WERI-Rb-1 (cell line): ENCODE data around the gene UTP14C.

Source experiments
- DNase-seq: peaks from one replicate; pipeline ENCODE4 v3.0.0-alpha.2; 2020
- H3K27ac ChIP-seq: fragments of 250-450 bp; sonication (Bioruptor Pico); 2 replicates; pipeline ENCODE4 v1.5.1; 2020; ENCODE audit warnings: mild to moderate bottlenecking, moderate library complexity
- H3K27me3 ChIP-seq: fragments of 250-450 bp; sonication (Bioruptor Pico); 2 replicates; pipeline ENCODE4 v1.5.1; 2021; ENCODE audit warnings: mild to moderate bottlenecking, low read depth, moderate library complexity; ENCODE audit not compliant: insufficient read depth, severe bottlenecking
- H3K36me3 ChIP-seq: fragments of 250-450 bp; sonication (Bioruptor Pico); 2 replicates; pipeline ENCODE4 v1.5.1; 2020; ENCODE audit warnings: mild to moderate bottlenecking, moderate library complexity
- H3K4me3 ChIP-seq: 2 replicates; pipeline ENCODE4 v1.5.1; 2011; ENCODE audit warnings: low read depth, mild to moderate bottlenecking, control low read depth, low read length
- H3K9me3 ChIP-seq: fragments of 250-450 bp; sonication (Bioruptor Pico); 2 replicates; pipeline ENCODE4 v1.5.1; 2021; ENCODE audit warnings: mild to moderate bottlenecking, moderate library complexity; ENCODE audit not compliant: severe bottlenecking
- TF ChIP-seq, protein P1 (sequence below): IDR thresholded peaks from 2 replicates; pipeline ENCODE4 v1.5.1; 2011; ENCODE audit warnings: low read depth, mild to moderate bottlenecking, control low read depth, inconsistent platforms, low read length

UTP14C gene

GRCh38 chr13:52024481-52024880 is at the start of gene UTP14C:
TSS of gene UTP14C (plus strand) at chr13:52024691. CDS start at chr13:52028805, 4,114 bp downstream.
- Histone ChIP-seq H3K4me3 (no peak within 1 kb of the TSS), H3K36me3 (peaks cover 2% of the 10 kb centered on the region), H3K27ac (no peak within 1 kb of the TSS), H3K9me3 (no peaks in the 10 kb centered on the region), H3K27me3 (no peaks in the 10 kb centered on the region)
- TF ChIP-seq, protein P1, sequence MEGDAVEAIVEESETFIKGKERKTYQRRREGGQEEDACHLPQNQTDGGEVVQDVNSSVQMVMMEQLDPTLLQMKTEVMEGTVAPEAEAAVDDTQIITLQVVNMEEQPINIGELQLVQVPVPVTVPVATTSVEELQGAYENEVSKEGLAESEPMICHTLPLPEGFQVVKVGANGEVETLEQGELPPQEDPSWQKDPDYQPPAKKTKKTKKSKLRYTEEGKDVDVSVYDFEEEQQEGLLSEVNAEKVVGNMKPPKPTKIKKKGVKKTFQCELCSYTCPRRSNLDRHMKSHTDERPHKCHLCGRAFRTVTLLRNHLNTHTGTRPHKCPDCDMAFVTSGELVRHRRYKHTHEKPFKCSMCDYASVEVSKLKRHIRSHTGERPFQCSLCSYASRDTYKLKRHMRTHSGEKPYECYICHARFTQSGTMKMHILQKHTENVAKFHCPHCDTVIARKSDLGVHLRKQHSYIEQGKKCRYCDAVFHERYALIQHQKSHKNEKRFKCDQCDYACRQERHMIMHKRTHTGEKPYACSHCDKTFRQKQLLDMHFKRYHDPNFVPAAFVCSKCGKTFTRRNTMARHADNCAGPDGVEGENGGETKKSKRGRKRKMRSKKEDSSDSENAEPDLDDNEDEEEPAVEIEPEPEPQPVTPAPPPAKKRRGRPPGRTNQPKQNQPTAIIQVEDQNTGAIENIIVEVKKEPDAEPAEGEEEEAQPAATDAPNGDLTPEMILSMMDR = no peak
- no peak for DNase-seq

DNA sequence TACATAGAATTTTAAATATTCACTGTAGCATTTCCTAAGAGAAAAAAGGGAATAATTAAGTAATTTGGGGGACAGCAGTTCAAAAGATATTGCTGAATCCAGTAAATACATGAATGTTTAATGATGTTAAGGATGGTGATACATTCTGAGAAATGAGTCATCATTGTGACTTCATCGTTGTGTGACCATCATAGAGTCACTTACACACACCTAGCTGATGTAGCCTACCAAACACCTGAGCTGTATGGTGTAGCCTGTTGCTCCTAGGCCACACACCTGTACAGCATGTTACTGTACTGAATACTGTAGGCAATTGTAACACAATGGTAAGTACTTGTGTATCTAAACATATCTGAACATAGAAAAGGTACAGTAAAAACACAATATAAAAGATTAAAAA is 48.1 kb upstream of the UTP14C start:
- H3K36me3 ChIP-seq = no peaks in the 10 kb centered on the region
- TF ChIP-seq, protein P1 = no peak
- no peak overlapping the region for H3K27ac ChIP-seq
- no peaks in the 10 kb centered on the region for H3K27me3 ChIP-seq
- no peak overlapping the region for H3K4me3 ChIP-seq
- no peaks in the 10 kb centered on the region for H3K9me3 ChIP-seq
- DNase-seq = no peak

- Histone ChIP-seq H3K9me3 (no peaks in the 10 kb centered on the region), H3K36me3 (no peaks in the 10 kb centered on the region), H3K27me3 (no peaks in the 10 kb centered on the region), H3K4me3 (no peak overlapping the region), H3K27ac (no peak overlapping the region)
- TF ChIP-seq, protein P1 = no peak
- no peak for DNase-seq
These were observed 47.6 kb upstream of the UTP14C start for GRCh38 chr13:51976890-51977289.

DNA sequence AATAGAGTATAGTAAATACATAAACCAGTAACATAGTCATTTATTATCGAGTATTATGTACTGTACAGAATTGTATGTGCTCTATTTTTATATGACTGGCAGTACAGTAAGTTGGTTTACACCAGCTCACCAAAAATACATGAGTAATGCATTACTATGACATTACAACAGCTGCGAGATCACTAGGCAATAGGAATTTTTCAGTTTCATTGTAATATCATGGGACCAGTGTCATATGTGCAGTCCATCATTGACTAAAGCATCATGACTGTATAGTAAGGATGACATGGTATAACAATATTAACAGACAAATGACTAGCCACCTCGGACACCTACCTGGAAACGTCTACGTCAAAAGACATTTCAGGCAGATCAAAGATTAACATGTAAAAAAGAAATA is 46.9 kb upstream of the UTP14C start:
- Histone ChIP-seq H3K9me3 (no peaks in the 10 kb centered on the region), H3K4me3 (no peak overlapping the region), H3K27ac (no peak overlapping the region), H3K27me3 (no peaks in the 10 kb centered on the region), H3K36me3 (no peaks in the 10 kb centered on the region)
- DNase-seq = no peak
- TF ChIP-seq, protein P1 = no peak

DNA sequence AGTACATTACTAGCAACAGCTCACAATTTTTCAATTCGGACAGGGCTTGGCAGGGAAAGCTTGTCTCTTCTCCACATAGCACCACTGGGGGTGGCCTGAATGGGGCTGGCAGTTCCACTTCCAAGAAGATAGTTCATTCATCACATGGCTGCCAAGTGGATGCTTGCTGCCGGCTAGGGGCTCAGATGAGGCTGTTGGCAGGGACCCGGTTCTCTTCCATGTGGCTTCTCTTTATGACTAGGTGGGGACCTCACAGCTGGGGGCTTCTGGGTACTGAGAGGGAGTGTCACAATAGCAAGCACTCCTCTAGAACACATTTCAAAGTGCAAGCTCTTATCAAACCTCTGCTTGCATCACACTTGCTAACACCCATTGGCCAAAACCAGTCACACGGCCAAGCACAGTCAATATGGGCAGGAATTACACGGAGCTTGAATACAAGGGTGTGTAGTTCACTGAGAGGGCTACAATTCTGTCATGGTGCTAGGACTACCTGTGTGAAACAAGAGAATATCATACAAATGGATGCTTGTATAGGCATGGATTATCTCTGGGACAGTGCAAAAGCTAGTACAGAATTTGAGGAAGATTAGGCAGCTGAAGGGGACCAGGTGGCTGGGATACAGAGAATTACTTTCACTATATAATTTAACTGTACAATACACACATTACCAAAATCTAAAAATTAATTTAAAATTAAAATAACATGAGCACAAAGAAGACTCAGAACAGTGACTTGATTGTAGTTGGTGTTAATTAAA is 45.5 kb upstream of the UTP14C start:
- TF ChIP-seq, protein P1 = no peak
- Histone ChIP-seq H3K36me3 (no peaks in the 10 kb centered on the region), H3K27me3 (no peaks in the 10 kb centered on the region), H3K4me3 (no peak overlapping the region), H3K27ac (no peak overlapping the region), H3K9me3 (no peaks in the 10 kb centered on the region)
- no peak for DNase-seq

- H3K27ac ChIP-seq = no peak overlapping the region
- no peaks in the 10 kb centered on the region for H3K36me3 ChIP-seq
These were observed 43.6 kb upstream of the UTP14C start for GRCh38 chr13:51980908-51981307.

More at GRCh38 chr13:51980908-51981307, 43.6 kb upstream of the UTP14C start:
- no peak overlapping the region for H3K4me3 ChIP-seq
- H3K27me3 ChIP-seq = no peaks in the 10 kb centered on the region
- TF ChIP-seq, protein P1 = no peak
- no peak for DNase-seq
- H3K9me3 ChIP-seq = no peaks in the 10 kb centered on the region
